ENCODE measurements around the gene GAB2.

DNA sequence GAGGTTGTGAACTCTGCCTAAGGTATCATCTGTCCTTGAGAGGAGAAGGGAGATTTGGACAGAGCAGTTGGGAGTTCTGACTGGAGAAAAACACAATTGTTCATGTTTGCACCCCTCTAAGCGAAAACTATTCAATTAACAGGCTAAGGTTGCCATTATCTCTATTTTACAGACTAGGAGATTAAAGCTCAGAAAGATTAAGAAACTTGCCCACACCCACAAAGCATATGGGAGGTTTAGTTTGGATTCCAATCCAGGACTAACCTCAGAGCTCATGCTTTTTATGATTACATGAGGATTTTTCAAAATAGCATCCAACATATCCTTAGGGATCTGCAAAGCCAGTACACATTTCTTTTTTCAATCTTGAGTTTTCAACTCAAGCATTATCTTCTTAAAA is 22.0 kb downstream of the GAB2 start:
- TF ChIP-seq, protein P1, sequence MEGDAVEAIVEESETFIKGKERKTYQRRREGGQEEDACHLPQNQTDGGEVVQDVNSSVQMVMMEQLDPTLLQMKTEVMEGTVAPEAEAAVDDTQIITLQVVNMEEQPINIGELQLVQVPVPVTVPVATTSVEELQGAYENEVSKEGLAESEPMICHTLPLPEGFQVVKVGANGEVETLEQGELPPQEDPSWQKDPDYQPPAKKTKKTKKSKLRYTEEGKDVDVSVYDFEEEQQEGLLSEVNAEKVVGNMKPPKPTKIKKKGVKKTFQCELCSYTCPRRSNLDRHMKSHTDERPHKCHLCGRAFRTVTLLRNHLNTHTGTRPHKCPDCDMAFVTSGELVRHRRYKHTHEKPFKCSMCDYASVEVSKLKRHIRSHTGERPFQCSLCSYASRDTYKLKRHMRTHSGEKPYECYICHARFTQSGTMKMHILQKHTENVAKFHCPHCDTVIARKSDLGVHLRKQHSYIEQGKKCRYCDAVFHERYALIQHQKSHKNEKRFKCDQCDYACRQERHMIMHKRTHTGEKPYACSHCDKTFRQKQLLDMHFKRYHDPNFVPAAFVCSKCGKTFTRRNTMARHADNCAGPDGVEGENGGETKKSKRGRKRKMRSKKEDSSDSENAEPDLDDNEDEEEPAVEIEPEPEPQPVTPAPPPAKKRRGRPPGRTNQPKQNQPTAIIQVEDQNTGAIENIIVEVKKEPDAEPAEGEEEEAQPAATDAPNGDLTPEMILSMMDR (IDR thresholded peaks at IDR 0.05; ENCODE audit: low read length) = no peak
- TF ChIP-seq EZH2 (IDR thresholded peaks at IDR 0.05; ENCODE audit: borderline replicate concordance, low read length) = no peak
